D721Med (cell line): ENCODE measurements around the gene PRKCA.

Experiments
- DNase-seq: peaks from one replicate; pipeline ENCODE4 v3.0.0; 2011; ENCODE audit warnings: low spot score; ENCODE audit not compliant: insufficient read length
- FAIRE-seq: peaks from 2 replicates; lab custom pipeline; 2011; peaks lifted over from hg19 to GRCh38; lab: Jason Lieb, UNC
- CTCF ChIP-seq: IDR thresholded peaks from 2 replicates; pipeline ENCODE4 v1.5.1; 2012; ENCODE audit warnings: mild to moderate bottlenecking, control low read depth; ENCODE audit not compliant: insufficient read depth; ENCODE audit errors: missing control alignments

The PRKCA gene

GRCh38 chr17:66518108-66518507 lies 215.7 kb downstream of the PRKCA start:
- FAIRE-seq (no peak), DNase-seq (no peak)
- no peak for TF ChIP-seq CTCF

- FAIRE-seq: no peak
- no peak for TF ChIP-seq CTCF
These were observed 216.3 kb downstream of the PRKCA start for GRCh38 chr17:66518677-66519076.

GRCh38 chr17:66519154-66519553 lies 216.7 kb downstream of the PRKCA start:
- no peak for TF ChIP-seq CTCF
- FAIRE-seq: no peak
- no peak for DNase-seq

More at GRCh38 chr17:66518677-66519076, 216.3 kb downstream of the PRKCA start:
- no peak for DNase-seq

GRCh38 chr17:66520999-66521398 lies 218.6 kb downstream of the PRKCA start:
- DNase-seq (no peak), FAIRE-seq (no peak)
- no peak for TF ChIP-seq CTCF

GRCh38 chr17:66522591-66523272 lies 220.3 kb downstream of the PRKCA start:
- DNase-seq (no peak), FAIRE-seq (no peak)
- no peak for TF ChIP-seq CTCF

- DNase-seq (no peak), FAIRE-seq (no peak)
- no peak for TF ChIP-seq CTCF
These were observed 221.2 kb downstream of the PRKCA start for GRCh38 chr17:66523378-66524200.

- FAIRE-seq (no peak), DNase-seq (no peak)
- TF ChIP-seq CTCF: no peak
These were observed 222.5 kb downstream of the PRKCA start for GRCh38 chr17:66524877-66525276.
